HG02973 (cell line): Measurements from ENCODE around the gene CCSAP.
"Not testable (repeated sequence)": the region's sequence is repeated elsewhere in the genome, so short reads cannot be mapped to it uniquely, and the experiment has no call there.

Source experiments
- ATAC-seq: cut with Tn5 transposase; IDR thresholded peaks from one replicate; pipeline ENCODE4 v1.9.1; 2021; ENCODE audit warnings: moderate library complexity; ENCODE audit not compliant: unreplicated experiment

Gene CCSAP

DNA sequence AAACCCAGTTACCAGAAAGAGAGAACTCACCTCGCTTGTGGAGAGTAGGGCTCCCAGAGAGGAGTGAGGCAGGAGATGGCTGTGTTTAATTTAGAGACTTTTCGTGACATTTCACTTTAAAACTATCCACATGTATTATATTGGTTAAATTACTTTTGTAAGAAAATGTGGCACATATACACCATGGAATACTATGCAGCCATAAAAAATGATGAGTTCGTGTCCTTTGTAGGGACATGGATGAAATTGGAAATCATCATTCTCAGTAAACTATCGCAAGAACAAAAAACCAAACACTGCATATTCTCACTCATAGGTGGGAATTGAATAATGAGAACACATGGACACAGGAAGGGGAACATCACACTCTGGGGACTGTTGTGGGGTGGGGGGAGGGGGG, 51.2 kb downstream of the CCSAP start:
- ATAC-seq: not testable (repeated sequence)

GRCh38 chr1:229288516-229288915, 54.3 kb downstream of the CCSAP start:
- no peak for ATAC-seq

DNA sequence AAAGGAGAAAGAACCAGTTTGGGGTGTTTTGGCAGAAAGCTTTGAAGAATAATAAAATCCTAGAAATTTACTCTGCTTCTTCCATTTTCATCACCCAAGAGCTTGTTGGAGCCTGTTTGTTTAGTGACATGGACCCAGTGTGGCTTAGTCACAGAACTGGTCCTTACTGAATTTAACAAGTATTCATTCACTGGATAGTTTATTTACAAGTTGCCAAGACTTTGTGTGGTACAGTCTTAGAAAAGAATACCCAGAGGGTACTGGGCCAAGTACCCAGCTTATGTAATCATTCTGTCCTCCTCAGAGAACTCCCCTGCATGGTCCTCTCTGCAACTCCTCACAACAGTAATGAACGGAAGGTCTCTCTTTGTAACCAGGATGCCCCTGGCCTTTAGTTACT, 55.6 kb downstream of the CCSAP start:
- no peak for ATAC-seq

- ATAC-seq: no peak
Observed at GRCh38 chr1:229286099-229286766, 56.6 kb downstream of the CCSAP start.

- no peak for ATAC-seq
Observed at GRCh38 chr1:229285440-229285839, 57.4 kb downstream of the CCSAP start.

DNA sequence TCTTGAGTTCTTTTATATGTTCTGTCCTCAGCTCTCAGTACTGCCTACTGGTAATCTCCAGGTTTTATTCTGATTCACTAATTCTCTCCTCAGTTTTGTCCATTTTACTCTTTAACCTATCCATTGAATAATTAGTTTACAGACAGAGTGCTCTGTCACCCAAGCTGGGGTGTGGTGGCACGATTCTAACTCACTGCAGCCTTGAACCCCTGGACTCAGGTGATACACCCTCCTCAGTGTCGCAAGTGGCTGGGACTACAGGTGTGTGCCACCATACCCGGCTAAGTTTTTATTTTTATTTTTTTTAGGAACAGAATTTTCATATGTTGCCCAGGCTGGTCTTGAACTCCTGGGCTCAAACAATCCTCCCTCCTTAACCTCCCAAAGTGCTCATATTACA, 58.0 kb downstream of the CCSAP start:
- no peak for ATAC-seq

DNA sequence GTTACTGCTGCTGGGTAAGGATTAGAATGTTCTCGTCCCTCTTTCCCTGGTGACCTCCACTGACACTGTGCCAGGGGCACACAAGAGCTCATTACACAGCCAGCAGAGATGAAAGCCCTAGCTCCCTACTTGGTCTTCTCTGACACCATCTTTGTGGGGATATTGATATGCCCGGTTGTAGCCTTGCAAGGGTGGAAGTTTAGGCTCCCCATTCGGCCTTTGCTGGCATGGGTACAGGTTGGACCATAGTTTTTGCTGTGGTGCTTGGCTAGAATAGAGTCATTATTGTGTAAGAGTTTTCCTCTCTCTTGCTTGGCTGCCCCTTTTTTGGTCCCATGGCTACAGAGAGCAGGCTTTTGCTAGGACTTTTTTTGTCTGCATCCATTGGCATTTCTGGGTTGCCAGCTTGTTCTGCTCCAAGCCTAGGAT, 59.6 kb downstream of the CCSAP start:
- ATAC-seq: no peak

GRCh38 chr1:229282295-229282823, 60.5 kb downstream of the CCSAP start:
- ATAC-seq: no peak

DNA sequence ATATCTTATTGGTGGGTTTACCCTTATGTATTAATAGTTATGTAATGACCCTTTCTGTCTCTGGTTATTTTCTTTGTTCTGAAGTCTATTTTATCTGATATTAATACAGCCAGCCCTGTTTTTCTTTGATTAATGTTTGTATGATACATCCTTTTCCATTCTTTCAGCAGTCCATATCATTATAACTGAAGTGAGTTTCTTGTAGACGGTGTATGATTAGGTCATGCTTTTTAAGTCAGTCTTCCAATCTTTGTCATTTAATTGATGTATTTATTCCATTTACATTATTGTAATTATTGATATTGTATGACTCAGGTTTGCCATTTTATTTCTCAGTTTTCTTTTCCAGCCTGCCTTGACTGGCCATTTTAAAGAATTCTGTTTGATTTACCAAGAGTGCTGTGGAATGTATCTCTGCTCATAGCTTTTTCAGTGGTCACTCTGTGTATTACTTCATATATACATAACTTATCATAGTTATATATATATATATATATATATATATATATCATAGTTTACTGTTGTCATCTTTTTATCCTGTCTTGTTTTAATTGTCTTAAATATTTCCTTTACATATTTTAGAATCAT, 61.4 kb downstream of the CCSAP start:
- no peak for ATAC-seq

DNA sequence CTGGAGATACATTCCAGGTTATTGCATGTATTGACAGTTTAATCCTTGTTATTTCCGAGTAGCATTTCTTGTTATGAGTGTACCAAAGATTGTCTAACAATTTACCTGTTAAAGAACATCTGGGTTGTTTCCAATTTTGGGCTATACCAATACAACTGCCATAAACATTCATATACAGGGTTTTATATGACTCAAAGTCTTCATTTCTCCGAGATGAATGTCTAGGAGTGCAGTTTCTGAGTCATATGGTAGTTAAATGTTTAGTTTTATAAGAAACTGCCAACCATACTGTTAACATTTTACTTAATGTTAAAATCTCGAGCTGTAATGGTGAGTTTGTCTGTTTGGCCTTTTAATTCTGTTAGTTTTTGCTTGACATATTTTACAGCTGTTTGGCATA, 61.9 kb downstream of the CCSAP start:
- ATAC-seq: no peak

- ATAC-seq: no peak
Observed at GRCh38 chr1:229280037-229280828, 62.6 kb downstream of the CCSAP start.

DNA sequence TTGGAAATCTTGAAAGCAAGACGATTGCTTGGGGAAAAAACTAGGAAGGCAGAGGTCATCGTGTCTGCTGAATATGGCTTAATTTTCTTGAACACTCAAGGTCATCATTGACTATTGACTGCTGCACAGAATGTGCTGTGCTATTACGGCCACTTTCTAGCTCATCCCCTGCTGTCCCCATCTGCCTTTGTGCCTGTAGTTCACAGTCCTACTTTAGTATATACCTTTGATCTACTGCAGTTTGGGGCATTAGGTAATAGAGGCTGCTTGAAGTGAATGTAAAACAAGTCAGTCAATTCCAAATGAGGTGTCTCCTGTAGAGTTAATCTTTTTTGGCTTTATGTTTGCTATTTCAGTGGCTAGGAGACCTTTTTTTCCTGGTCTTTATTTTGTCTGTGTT, 63.6 kb downstream of the CCSAP start:
- no peak for ATAC-seq

DNA sequence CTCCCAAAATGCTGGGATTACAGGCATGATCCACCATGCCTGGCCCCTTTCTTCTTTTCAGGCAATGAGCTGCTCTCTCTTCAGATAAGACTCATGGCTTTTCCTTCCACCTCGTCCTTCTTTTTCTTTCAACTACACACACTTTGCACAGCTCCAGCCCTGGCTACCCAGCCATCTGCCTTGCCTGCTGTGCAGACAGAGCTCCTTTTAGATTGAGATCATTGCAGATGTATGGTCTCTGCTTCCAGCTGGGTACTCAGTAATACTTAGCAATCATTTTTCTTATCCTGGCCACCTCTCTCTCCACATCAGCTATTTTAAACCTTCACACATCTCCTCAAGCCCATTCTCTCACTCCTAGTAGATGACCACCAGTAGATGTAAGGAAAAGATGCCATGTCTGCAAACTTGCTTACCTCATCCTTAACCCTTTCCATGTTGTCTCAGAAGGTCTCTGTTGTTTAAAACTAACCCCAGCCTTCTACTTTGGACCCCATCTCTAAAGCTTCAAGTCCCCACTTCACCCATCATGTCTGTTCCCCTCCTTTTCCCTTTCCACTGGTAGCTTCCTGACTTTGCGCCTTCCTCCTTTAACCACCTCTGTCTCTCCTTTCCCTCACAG, 64.6 kb downstream of the CCSAP start:
- ATAC-seq: no peak

GRCh38 chr1:229275005-229275404, 67.8 kb downstream of the CCSAP start:
- ATAC-seq: no peak

GRCh38 chr1:229273507-229274232, 69.2 kb downstream of the CCSAP start:
- ATAC-seq: no peak

- no peak for ATAC-seq
Observed at GRCh38 chr1:229272164-229273158, 70.4 kb downstream of the CCSAP start.

GRCh38 chr1:229271448-229272159, 71.2 kb downstream of the CCSAP start:
- peak; percentile 51 for ATAC-seq
